Stomach (tissue), 9 donors: ENCODE data around the gene RNF220. TPM values are rescaled to one million over a fixed set of nuclear protein-coding genes. Genes with fewer than 3 reads are reported as not detected.

Source experiments
- DNase-seq, 2 donors: peaks; one replicate each; pipeline versions ENCODE4 v3.0.0 to v3.0.0-alpha.2; 2013 to 2019
- H3K27ac ChIP-seq, 5 donors: fragments of 200-600 bp in 4 of 5; sonication (generic) in 4 of 5; one replicate each; pipeline ENCODE4 v1.5.1; 2013 to 2019; ENCODE audit warnings: mild to moderate bottlenecking in 1 of 5, moderate library complexity in 1 of 5
- H3K27me3 ChIP-seq, 3 donors: fragments of 200-600 bp; sonication (generic); one replicate each; pipeline ENCODE4 v1.5.1; 2017 to 2019; ENCODE audit warnings: mixed run types in 1 of 3
- H3K36me3 ChIP-seq, 4 donors: fragments of 200-600 bp; sonication (generic); 1 replicate in 3 of 4; 2 replicates in 1 of 4; pipeline ENCODE4 v1.5.1; 2016 to 2019
- H3K4me1 ChIP-seq, 4 donors: fragments of 200-600 bp; sonication (generic); one replicate each; pipeline ENCODE4 v1.5.1; 2016 to 2019
- H3K4me3 ChIP-seq, 4 donors: fragments of 200-600 bp; sonication (generic) in 3 of 4; one replicate each; pipeline ENCODE4 v1.5.1; 2016 to 2019; ENCODE audit warnings: mild to moderate bottlenecking in 1 of 4
- H3K9me3 ChIP-seq, 4 donors: fragments of 200-600 bp; sonication (generic); one replicate each; pipeline ENCODE4 v1.5.1; 2016 to 2019
- CTCF ChIP-seq, 7 experiments: fragments of 450-650 bp in 4 of 7; fragments of 200-600 bp in 3 of 7; sonication (generic) in 3 of 7; IDR thresholded peaks; one replicate each; pipeline ENCODE4 v1.5.1; 2016 to 2019; ENCODE audit warnings: antibody characterized with exemption in 7 of 7, control low read depth in 2 of 7, mild to moderate bottlenecking in 1 of 7
- EP300 ChIP-seq: sonication (generic); formaldehyde crosslinking; IDR thresholded peaks from one replicate; pipeline ENCODE4 v1.6.1; 2017; ENCODE audit warnings: antibody characterized with exemption
- POLR2A ChIP-seq, 4 donors: fragments of 450-650 bp; IDR thresholded peaks; one replicate each; pipeline ENCODE4 v1.6.1; 2016; ENCODE audit warnings: antibody characterized with exemption in 4 of 4, control low read depth in 2 of 4, mild to moderate bottlenecking in 1 of 4, moderate library complexity in 1 of 4
- POLR2AphosphoS5 ChIP-seq, 3 donors: sonication (generic); formaldehyde crosslinking; IDR thresholded peaks; one replicate each; pipeline ENCODE4 v1.6.1; 2016; ENCODE audit warnings: antibody characterized with exemption in 3 of 3
- WGBS, 5 donors: extraction: QIAGEN DNeasy Blood & Tissue Kit in 3 of 5; methylation state at CpG; one replicate each; pipeline versions ENCODE4 v1.1.5 to v1.1.7; 2013 to 2018; 5-methylcytosine and 5-hydroxymethylcytosine counted together
- intact Hi-C: fragments of 100-400 bp; cut with DNase I; formaldehyde crosslinking; loops from one replicate; pipeline ENCODE4 v1.15.1; 2023; ENCODE audit warnings: low total_unique reads
- polyA plus RNA-seq, 3 donors: library from polyadenylated mRNA; stranded (reverse); fragments of 200-250 nt; gene quantifications; one replicate each; pipeline ENCODE4 v1.2.3, GENCODE V29; 2013
- total RNA-seq, 5 donors: library from RNA; depleted of rRNA; stranded (reverse); fragments of >200 nt; gene quantifications; one replicate each; pipeline versions ENCODE4 v1.1.0 to v1.2.3, GENCODE V29; 2014 to 2016
- donor health status: healthy with polysubstance abuse.
- donor health status: Bipolar disorder and iron deficiency.
- donor health status: healthy.

RNF220 gene
- total and polyA plus RNA-seq, 8 donors, result 21.0 to 207 (median 47.2) TPM

DNA sequence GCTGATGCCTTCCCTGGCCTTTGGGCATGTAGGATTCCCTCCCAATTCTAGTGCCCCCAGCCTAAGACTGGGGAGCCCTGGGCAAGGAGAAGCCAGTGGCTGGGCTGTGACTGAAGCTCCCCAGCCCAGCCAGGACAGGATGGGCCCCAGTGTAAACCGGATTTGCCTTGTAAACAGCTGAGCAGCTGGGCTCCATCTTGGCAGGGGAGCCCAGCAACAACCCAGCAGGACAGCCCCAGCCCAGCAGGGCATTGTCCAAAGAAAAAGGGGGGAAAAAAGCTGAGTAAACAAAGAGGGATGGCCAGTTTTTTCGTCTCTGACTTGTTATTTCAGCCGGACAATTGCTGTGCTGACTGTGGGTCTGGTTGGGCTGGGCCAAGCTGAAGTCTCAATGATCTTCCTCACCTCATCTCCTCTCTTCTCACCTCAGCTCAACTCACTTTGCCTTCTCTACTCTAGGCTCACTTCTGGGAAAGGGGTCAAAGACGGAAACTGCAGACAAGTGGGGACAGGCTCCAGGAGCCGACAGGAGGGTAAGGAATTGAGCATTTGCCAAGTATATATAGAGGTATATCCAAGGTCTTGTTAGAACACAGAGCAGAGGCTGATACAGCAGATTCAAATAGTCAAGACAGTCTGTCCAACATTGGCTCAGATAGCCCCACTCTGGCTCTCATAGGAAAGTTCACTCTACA lies 171.5 kb downstream of the RNF220 start:
- no peaks in the 10 kb centered on the region for H3K36me3 ChIP-seq
- DNase-seq, result peak in 1 of 2 donors; percentile 61
- H3K9me3 ChIP-seq, result no peaks in the 10 kb centered on the region
- WGBS, 5 donors, result 35 to 41% (median 39%) methylated on average over 5 of the region's 5 CpGs
- TF ChIP-seq POLR2A (IDR thresholded peaks at IDR 0.05), result no peak
- no peak for TF ChIP-seq POLR2AphosphoS5 (IDR thresholded peaks at IDR 0.05)
- TF ChIP-seq CTCF (IDR thresholded peaks at IDR 0.05), result no peak
- no peak for TF ChIP-seq EP300
- intact Hi-C loops, result no loop called here
- no peak overlapping the region for H3K4me3 ChIP-seq
- H3K4me1 ChIP-seq, result no peaks in the 10 kb centered on the region
- H3K27me3 ChIP-seq, result no peaks in the 10 kb centered on the region
- H3K27ac ChIP-seq, result no peak overlapping the region

- Histone ChIP-seq H3K4me3 (no peak overlapping the region), H3K36me3 (no peaks in the 10 kb centered on the region), H3K4me1 (no peaks in the 10 kb centered on the region), H3K27ac (no peak overlapping the region), H3K27me3 (peaks cover 0 to 15% (median 0%) of the 10 kb centered on the region in 3 donors), H3K9me3 (no peaks in the 10 kb centered on the region)
- whole genome bisulfite sequencing, 5 donors, result 78 to 86% (median 81%) methylated on average over 6 of the region's 6 CpGs
- TF ChIP-seq POLR2AphosphoS5 (IDR thresholded peaks at IDR 0.05) (no peak), EP300 (no peak), CTCF (IDR thresholded peaks at IDR 0.05) (no peak), POLR2A (IDR thresholded peaks at IDR 0.05) (no peak)
- intact Hi-C loops, result no loop called here
- DNase-seq, result no peak
Observed at GRCh38 chr1:44581205-44581604, 176.2 kb downstream of the RNF220 start.

- intact Hi-C loops, result no loop called here
- Histone ChIP-seq H3K4me1 (no peaks in the 10 kb centered on the region), H3K9me3 (no peaks in the 10 kb centered on the region), H3K4me3 (no peak overlapping the region), H3K36me3 (no peaks in the 10 kb centered on the region), H3K27me3 (peaks cover 0 to 28% (median 0%) of the 10 kb centered on the region in 3 donors), H3K27ac (no peak overlapping the region)
- peak in 1 of 2 donors; percentile 19 for DNase-seq
- no peak for TF ChIP-seq CTCF (IDR thresholded peaks at IDR 0.05)
- TF ChIP-seq EP300, result no peak
- TF ChIP-seq POLR2A (IDR thresholded peaks at IDR 0.05), result no peak
- TF ChIP-seq POLR2AphosphoS5 (IDR thresholded peaks at IDR 0.05), result no peak
- WGBS, 5 donors, result 49 to 70% (median 59%) methylated on average over 6 of the region's 6 CpGs
Observed at GRCh38 chr1:44584167-44584566, 179.1 kb downstream of the RNF220 start.

DNA sequence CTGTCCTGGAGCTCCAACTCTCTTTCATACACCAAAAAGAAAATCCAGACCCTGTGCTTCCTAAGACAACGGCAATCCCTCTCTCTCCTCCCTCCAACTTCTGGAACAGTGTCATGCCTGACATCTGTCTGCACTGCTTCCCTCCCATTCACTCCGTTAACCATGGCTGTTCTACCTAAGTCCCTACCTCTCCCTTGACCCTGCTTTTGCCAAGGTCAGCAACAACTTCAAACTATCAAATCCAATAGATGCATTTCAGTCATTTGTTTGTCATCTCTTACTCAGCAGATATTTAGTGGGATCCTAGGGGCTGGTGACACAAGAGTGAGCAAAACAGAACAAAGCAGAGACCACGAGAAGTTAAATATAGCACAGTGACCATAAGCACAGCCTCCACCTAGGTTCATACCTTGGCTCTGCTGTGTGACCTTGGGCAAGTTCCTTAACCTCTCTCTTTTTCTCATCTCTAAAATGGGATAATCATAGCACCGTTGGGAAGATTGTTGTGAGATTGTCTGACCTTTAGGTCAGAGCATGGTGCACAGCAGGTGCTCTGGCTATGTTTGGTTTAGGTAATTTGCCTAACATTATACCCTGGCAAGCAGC lies 180.4 kb downstream of the RNF220 start:
- Histone ChIP-seq H3K27me3 (peaks cover 0 to 28% (median 0%) of the 10 kb centered on the region in 3 donors), H3K4me3 (no peak overlapping the region), H3K9me3 (no peaks in the 10 kb centered on the region), H3K36me3 (no peaks in the 10 kb centered on the region), H3K27ac (no peak overlapping the region), H3K4me1 (no peaks in the 10 kb centered on the region)
- 47 to 61% (median 53%) methylated on average over 4 of the region's 4 CpGs for WGBS, 5 donors
- TF ChIP-seq POLR2A (IDR thresholded peaks at IDR 0.05), result no peak
- TF ChIP-seq CTCF (IDR thresholded peaks at IDR 0.05), result no peak
- TF ChIP-seq POLR2AphosphoS5 (IDR thresholded peaks at IDR 0.05), result no peak
- TF ChIP-seq EP300, result no peak
- intact Hi-C loops, result no loop called here
- DNase-seq, result no peak
